H1 (cell line): ENCODE data around the gene LBR. TPM values are rescaled to one million over a fixed set of nuclear protein-coding genes. Genes with fewer than 3 reads are reported as not detected.

ENCODE experiments used
- KDM4A ChIP-seq: IDR thresholded peaks from one replicate; pipeline ENCODE4 v1.7.1; 2012; ENCODE audit warnings: low read depth, mild to moderate bottlenecking, moderate library complexity, low read length, inconsistent platforms; ENCODE audit not compliant: severe bottlenecking
- PHF8 ChIP-seq: fragments of 200-600 bp; sonication (generic); conservative IDR thresholded peaks from 2 replicates; pipeline ENCODE4 v1.7.1; 2012; ENCODE audit warnings: low read depth, mild to moderate bottlenecking, inconsistent platforms, low read length, moderate library complexity
- polyA plus RNA-seq, 7 experiments: library from polyadenylated mRNA; depleted of rRNA in 3 of 7; stranded (reverse) in 5 of 7; unstranded in 2 of 7; fragments of >200 nt in 5 of 7; fragments of 200-250 nt in 2 of 7; gene quantifications; 1 replicate in 5 of 7; 2 replicates in 1 of 7; 4 replicates in 1 of 7; pipeline versions ENCODE4 v1.2.1 to v1.2.3, GENCODE V29; 2011 to 2013; ENCODE audit warnings: missing spikeins in 2 of 7, mixed read lengths in 2 of 7
- total RNA-seq: library from RNA; stranded (reverse); fragmentation: NEBNext Ultra II Directional; extraction: Animal tissue kit (Norgen Biotek cat#: 25700); gene quantifications from 2 replicates; pipeline ENCODE4 v1.2.1, GENCODE V29; 2021
- TF ChIP-seq, protein P1 (sequence below): fragments of 300-600 bp; sonication (generic); IDR thresholded peaks from 2 replicates; pipeline ENCODE4 v1.7.1; 2012; ENCODE audit warnings: low read length, moderate library complexity, mild to moderate bottlenecking, inconsistent platforms; ENCODE audit not compliant: insufficient replicate concordance

The LBR gene
- total and polyA plus RNA-seq, 2 of the 8 experiments (the other 6 are each of a cell fraction or from before 2014, with no cell fraction given) = 32.1 to 89.8 TPM

- TF ChIP-seq, protein P1, sequence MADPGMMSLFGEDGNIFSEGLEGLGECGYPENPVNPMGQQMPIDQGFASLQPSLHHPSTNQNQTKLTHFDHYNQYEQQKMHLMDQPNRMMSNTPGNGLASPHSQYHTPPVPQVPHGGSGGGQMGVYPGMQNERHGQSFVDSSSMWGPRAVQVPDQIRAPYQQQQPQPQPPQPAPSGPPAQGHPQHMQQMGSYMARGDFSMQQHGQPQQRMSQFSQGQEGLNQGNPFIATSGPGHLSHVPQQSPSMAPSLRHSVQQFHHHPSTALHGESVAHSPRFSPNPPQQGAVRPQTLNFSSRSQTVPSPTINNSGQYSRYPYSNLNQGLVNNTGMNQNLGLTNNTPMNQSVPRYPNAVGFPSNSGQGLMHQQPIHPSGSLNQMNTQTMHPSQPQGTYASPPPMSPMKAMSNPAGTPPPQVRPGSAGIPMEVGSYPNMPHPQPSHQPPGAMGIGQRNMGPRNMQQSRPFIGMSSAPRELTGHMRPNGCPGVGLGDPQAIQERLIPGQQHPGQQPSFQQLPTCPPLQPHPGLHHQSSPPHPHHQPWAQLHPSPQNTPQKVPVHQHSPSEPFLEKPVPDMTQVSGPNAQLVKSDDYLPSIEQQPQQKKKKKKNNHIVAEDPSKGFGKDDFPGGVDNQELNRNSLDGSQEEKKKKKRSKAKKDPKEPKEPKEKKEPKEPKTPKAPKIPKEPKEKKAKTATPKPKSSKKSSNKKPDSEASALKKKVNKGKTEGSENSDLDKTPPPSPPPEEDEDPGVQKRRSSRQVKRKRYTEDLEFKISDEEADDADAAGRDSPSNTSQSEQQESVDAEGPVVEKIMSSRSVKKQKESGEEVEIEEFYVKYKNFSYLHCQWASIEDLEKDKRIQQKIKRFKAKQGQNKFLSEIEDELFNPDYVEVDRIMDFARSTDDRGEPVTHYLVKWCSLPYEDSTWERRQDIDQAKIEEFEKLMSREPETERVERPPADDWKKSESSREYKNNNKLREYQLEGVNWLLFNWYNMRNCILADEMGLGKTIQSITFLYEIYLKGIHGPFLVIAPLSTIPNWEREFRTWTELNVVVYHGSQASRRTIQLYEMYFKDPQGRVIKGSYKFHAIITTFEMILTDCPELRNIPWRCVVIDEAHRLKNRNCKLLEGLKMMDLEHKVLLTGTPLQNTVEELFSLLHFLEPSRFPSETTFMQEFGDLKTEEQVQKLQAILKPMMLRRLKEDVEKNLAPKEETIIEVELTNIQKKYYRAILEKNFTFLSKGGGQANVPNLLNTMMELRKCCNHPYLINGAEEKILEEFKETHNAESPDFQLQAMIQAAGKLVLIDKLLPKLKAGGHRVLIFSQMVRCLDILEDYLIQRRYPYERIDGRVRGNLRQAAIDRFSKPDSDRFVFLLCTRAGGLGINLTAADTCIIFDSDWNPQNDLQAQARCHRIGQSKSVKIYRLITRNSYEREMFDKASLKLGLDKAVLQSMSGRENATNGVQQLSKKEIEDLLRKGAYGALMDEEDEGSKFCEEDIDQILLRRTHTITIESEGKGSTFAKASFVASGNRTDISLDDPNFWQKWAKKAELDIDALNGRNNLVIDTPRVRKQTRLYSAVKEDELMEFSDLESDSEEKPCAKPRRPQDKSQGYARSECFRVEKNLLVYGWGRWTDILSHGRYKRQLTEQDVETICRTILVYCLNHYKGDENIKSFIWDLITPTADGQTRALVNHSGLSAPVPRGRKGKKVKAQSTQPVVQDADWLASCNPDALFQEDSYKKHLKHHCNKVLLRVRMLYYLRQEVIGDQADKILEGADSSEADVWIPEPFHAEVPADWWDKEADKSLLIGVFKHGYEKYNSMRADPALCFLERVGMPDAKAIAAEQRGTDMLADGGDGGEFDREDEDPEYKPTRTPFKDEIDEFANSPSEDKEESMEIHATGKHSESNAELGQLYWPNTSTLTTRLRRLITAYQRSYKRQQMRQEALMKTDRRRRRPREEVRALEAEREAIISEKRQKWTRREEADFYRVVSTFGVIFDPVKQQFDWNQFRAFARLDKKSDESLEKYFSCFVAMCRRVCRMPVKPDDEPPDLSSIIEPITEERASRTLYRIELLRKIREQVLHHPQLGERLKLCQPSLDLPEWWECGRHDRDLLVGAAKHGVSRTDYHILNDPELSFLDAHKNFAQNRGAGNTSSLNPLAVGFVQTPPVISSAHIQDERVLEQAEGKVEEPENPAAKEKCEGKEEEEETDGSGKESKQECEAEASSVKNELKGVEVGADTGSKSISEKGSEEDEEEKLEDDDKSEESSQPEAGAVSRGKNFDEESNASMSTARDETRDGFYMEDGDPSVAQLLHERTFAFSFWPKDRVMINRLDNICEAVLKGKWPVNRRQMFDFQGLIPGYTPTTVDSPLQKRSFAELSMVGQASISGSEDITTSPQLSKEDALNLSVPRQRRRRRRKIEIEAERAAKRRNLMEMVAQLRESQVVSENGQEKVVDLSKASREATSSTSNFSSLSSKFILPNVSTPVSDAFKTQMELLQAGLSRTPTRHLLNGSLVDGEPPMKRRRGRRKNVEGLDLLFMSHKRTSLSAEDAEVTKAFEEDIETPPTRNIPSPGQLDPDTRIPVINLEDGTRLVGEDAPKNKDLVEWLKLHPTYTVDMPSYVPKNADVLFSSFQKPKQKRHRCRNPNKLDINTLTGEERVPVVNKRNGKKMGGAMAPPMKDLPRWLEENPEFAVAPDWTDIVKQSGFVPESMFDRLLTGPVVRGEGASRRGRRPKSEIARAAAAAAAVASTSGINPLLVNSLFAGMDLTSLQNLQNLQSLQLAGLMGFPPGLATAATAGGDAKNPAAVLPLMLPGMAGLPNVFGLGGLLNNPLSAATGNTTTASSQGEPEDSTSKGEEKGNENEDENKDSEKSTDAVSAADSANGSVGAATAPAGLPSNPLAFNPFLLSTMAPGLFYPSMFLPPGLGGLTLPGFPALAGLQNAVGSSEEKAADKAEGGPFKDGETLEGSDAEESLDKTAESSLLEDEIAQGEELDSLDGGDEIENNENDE = no peak
- TF ChIP-seq KDM4A (no peak), PHF8 (no peak)
Measured at GRCh38 chr1:225406976-225407725, 20.7 kb downstream of the LBR start (continued).
